OCI-LY1 (cell line): Measurements from ENCODE around the gene TMEM63B.

ENCODE experiments used
- CTCF ChIP-seq: fragments of 200-600 bp; sonication (generic), shearing (Covaris generic); IDR thresholded peaks from 2 replicates; pipeline ENCODE4 v1.5.1; 2017; ENCODE audit warnings: mild to moderate bottlenecking, antibody characterized with exemption, low read length, moderate library complexity, mixed read lengths
- EZH2 ChIP-seq: fragments of 200-600 bp; sonication (generic), shearing (Covaris generic); IDR thresholded peaks from 2 replicates; pipeline ENCODE4 v1.8.0; 2017; ENCODE audit warnings: borderline replicate concordance, mixed run types, mild to moderate bottlenecking, antibody characterized with exemption, low read length, moderate library complexity, mixed read lengths

GRCh38 chr6:44135173-44135758 is 7.9 kb downstream of the TMEM63B start:
- TF ChIP-seq CTCF (no peak), EZH2 (no peak)
